Adrenal gland (tissue), 12 donors: ENCODE data around the gene CRB3. TPM values are rescaled to one million over a fixed set of nuclear protein-coding genes. Genes with fewer than 3 reads are reported as not detected.

ENCODE experiments used
- DNase-seq, 7 donors: peaks; one replicate each; pipeline ENCODE4 v3.0.0-alpha.2; 2019 to 2020
- H3K27ac ChIP-seq, 5 donors: fragments of 200-600 bp; sonication (generic) in 4 of 5; 1 replicate in 3 of 5; 2 replicates in 2 of 5; pipeline versions ENCODE4 v1.5.1 to v1.8.0; 2016 to 2020; ENCODE audit warnings: mild to moderate bottlenecking in 1 of 5
- H3K27me3 ChIP-seq: fragments of 200-600 bp; 2 replicates; pipeline ENCODE4 v1.8.0; 2021
- H3K36me3 ChIP-seq, 2 donors: fragments of 200-600 bp; replicated peaks in 1 of 2; 1 replicate in 1 of 2; 2 replicates in 1 of 2; pipeline versions ENCODE4 v1.5.1 to v1.8.0; 2018 to 2022
- H3K4me1 ChIP-seq, 2 donors: fragments of 200-600 bp; replicated peaks in 1 of 2; 1 replicate in 1 of 2; 2 replicates in 1 of 2; pipeline versions ENCODE4 v1.5.1 to v1.8.0; 2018 to 2021
- H3K4me3 ChIP-seq, 4 donors: fragments of 200-600 bp; sonication (generic) in 3 of 4; one replicate each; pipeline ENCODE4 v1.5.1; 2016 to 2018
- H3K9me3 ChIP-seq, 3 donors: fragments of 200-600 bp; sonication (generic) in 1 of 3; replicated peaks in 1 of 3; 1 replicate in 2 of 3; 2 replicates in 1 of 3; pipeline versions ENCODE4 v1.5.1 to v1.8.0; 2016 to 2021
- CTCF ChIP-seq, 6 experiments: fragments of 450-650 bp in 4 of 6; fragments of 200-600 bp in 2 of 6; sonication (generic) in 1 of 6; IDR thresholded peaks; 1 replicate in 5 of 6; 2 replicates in 1 of 6; pipeline versions ENCODE4 v1.5.1 to v1.8.0; 2016 to 2021; ENCODE audit warnings: antibody characterized with exemption in 6 of 6, mild to moderate bottlenecking in 2 of 6, moderate library complexity in 1 of 6
- POLR2A ChIP-seq, 2 donors: fragments of 450-650 bp; IDR thresholded peaks; one replicate each; pipeline ENCODE4 v1.6.1; 2017; ENCODE audit warnings: antibody characterized with exemption in 2 of 2, mild to moderate bottlenecking in 2 of 2, moderate library complexity in 1 of 2
- WGBS, 4 donors: extraction: QIAGEN DNeasy Blood & Tissue Kit in 2 of 4; methylation state at CpG; one replicate each; pipeline versions ENCODE4 v1.1.5 to v1.1.7; 2013 to 2017; 5-methylcytosine and 5-hydroxymethylcytosine counted together
- intact Hi-C, 2 donors: fragments of 100-400 bp; cut with DNase I; formaldehyde crosslinking; loops; one replicate each; pipeline versions ENCODE4 v1.14.1 to v1.15.0; 2022 to 2023
- polyA plus RNA-seq, 3 donors: library from polyadenylated mRNA; stranded (reverse); fragments of 200-250 nt in 2 of 3; fragments of 350-450 nt in 1 of 3; fragmentation: Illumina TruSeq in 1 of 3; extraction: RNeasy Lipid Tissue Mini Kit (QIAGEN cat#74804) in 1 of 3; gene quantifications; one replicate each; pipeline ENCODE4 v1.2.3, GENCODE V29; 2013 to 2014
- total RNA-seq, 9 donors: library from RNA; depleted of rRNA in 4 of 9; stranded (reverse); fragments of >200 nt in 4 of 9; fragments of 120-200 nt in 1 of 9; fragmentation: NEBNext Ultra II Directional in 1 of 9; extraction: Animal tissue kit (Norgen Biotek cat#: 25700) in 1 of 9; gene quantifications; one replicate each; pipeline versions ENCODE4 v1.1.0 to v1.2.4, GENCODE V29; 2013 to 2023
- donor health status: healthy with polysubstance abuse.
- donor health status: Bipolar disorder and iron deficiency.
- donor health status: DM: yes; HTN: yes; CAD: no.
- donor health status: DM: no; HTN: no; CAD: no.
- donor health status: DM: no; HTN: no; CAD: no.
- donor health status: DM: yes; HTN: yes; CAD: no.

Gene CRB3
- total and polyA plus RNA-seq, 12 donors = 0.28 to 1.4 (median 0.72) TPM; not detected in 5

GRCh38 chr19:6442087-6442688, 21.9 kb upstream of the CRB3 start:
- no peak overlapping the region for H3K4me3 ChIP-seq
- H3K27ac ChIP-seq = no peak overlapping the region
- intact Hi-C loops = no loop called here
- H3K36me3 ChIP-seq = no peaks in the 10 kb centered on the region
- no peak for DNase-seq
- H3K4me1 ChIP-seq = no peaks in the 10 kb centered on the region
- no peaks in the 10 kb centered on the region for H3K27me3 ChIP-seq
- TF ChIP-seq CTCF (IDR thresholded peaks at IDR 0.05) = no peak
- TF ChIP-seq POLR2A (IDR thresholded peaks at IDR 0.05) = no peak
- 85 to 95% (median 88%) methylated on average over 8 to 13 of the region's 13 CpGs for WGBS, 4 donors
- no peaks in the 10 kb centered on the region for H3K9me3 ChIP-seq

- no peak overlapping the region for H3K4me3 ChIP-seq
- intact Hi-C loops = no loop called here
- H3K9me3 ChIP-seq = no peaks in the 10 kb centered on the region
- no peaks in the 10 kb centered on the region for H3K4me1 ChIP-seq
- DNase-seq = no peak
- no peak for TF ChIP-seq CTCF (IDR thresholded peaks at IDR 0.05)
- no peak for TF ChIP-seq POLR2A (IDR thresholded peaks at IDR 0.05)
- no peaks in the 10 kb centered on the region for H3K27me3 ChIP-seq
- 90 to 93% (median 92%) methylated on average over 7 to 13 of the region's 13 CpGs for WGBS, 4 donors
- no peaks in the 10 kb centered on the region for H3K36me3 ChIP-seq
- H3K27ac ChIP-seq = no peak overlapping the region
Observed at GRCh38 chr19:6443986-6444385, 20.1 kb upstream of the CRB3 start.

- intact Hi-C loops = no loop called here
- no peak for DNase-seq
Observed at GRCh38 chr19:6446452-6446851, 17.6 kb upstream of the CRB3 start.

GRCh38 chr19:6448045-6448444, 16.0 kb upstream of the CRB3 start:
- H3K27me3 ChIP-seq = no peaks in the 10 kb centered on the region
- H3K4me3 ChIP-seq = no peak overlapping the region
- DNase-seq = no peak
- peaks cover 0 to 3% of the 10 kb centered on the region in 2 donors for H3K36me3 ChIP-seq
- H3K9me3 ChIP-seq = no peaks in the 10 kb centered on the region
- intact Hi-C loops = no loop called here
- WGBS, 4 donors = 87 to 98% (median 93%) methylated on average over 3 of the region's 3 CpGs
- no peaks in the 10 kb centered on the region for H3K4me1 ChIP-seq
- H3K27ac ChIP-seq = no peak overlapping the region
- TF ChIP-seq POLR2A (IDR thresholded peaks at IDR 0.05) = no peak
- TF ChIP-seq CTCF (IDR thresholded peaks at IDR 0.05) = no peak

More at GRCh38 chr19:6446452-6446851, 17.6 kb upstream of the CRB3 start:
- H3K27ac ChIP-seq = no peak overlapping the region
- no peaks in the 10 kb centered on the region for H3K27me3 ChIP-seq
- no peaks in the 10 kb centered on the region for H3K36me3 ChIP-seq
- TF ChIP-seq POLR2A (IDR thresholded peaks at IDR 0.05) = no peak
- no peak for TF ChIP-seq CTCF (IDR thresholded peaks at IDR 0.05)
- H3K4me1 ChIP-seq = no peaks in the 10 kb centered on the region
- WGBS, 4 donors = 90 to 98% (median 96%) methylated on average over 3 of the region's 3 CpGs
- no peak overlapping the region for H3K4me3 ChIP-seq
- H3K9me3 ChIP-seq = no peaks in the 10 kb centered on the region
